SK-N-SH treated with all-trans-retinoic acid at 6 μM for 48 hours (cell line): ENCODE measurements around the gene LRRC58.
"Not testable (repeated sequence)": the region's sequence is repeated elsewhere in the genome, so short reads cannot be mapped to it uniquely, and the experiment has no call there.

ENCODE experiments used
- ATAC-seq: fragments of 200-7000 bp; cut with Tn5 transposase; 3 replicates; pipeline ENCODE4 v1.9.1; 2020; ENCODE audit warnings: mild to moderate bottlenecking, moderate library complexity
- ARNTL ChIP-seq: fragments of 450-650 bp; formaldehyde crosslinking; IDR thresholded peaks from 2 replicates; pipeline ENCODE4 v1.5.0; 2020; ENCODE audit warnings: low read depth, mild to moderate bottlenecking, moderate library complexity, borderline replicate concordance
- BACH2 ChIP-seq: fragments of 250-450 bp; sonication (Bioruptor Pico); IDR thresholded peaks from 2 replicates; pipeline ENCODE4 v1.9.0; 2021; ENCODE audit warnings: mild to moderate bottlenecking, borderline replicate concordance
- CREB5 ChIP-seq: fragments of 250-450 bp; sonication (Bioruptor Pico); IDR thresholded peaks from 2 replicates; pipeline ENCODE4 v1.5.1; 2020; ENCODE audit warnings: low read depth, mild to moderate bottlenecking, moderate library complexity
- CSDC2 ChIP-seq: fragments of 250-450 bp; sonication (Bioruptor Pico); IDR thresholded peaks from 2 replicates; pipeline ENCODE4 v1.5.0; 2020; ENCODE audit warnings: mild to moderate bottlenecking, moderate library complexity
- CSRNP3 ChIP-seq: fragments of 250-450 bp; sonication (Bioruptor Pico); IDR thresholded peaks from 2 replicates; pipeline ENCODE4 v1.5.1; 2021; ENCODE audit warnings: mild to moderate bottlenecking, moderate library complexity
- ESRRG ChIP-seq: fragments of 250-450 bp; sonication (Bioruptor Pico); IDR thresholded peaks from 2 replicates; pipeline ENCODE4 v1.6.1; 2021; ENCODE audit warnings: mild to moderate bottlenecking
- GLIS3 ChIP-seq: fragments of 250-450 bp; sonication (Bioruptor Pico); IDR thresholded peaks from 2 replicates; pipeline ENCODE4 v1.5.0; 2020; ENCODE audit warnings: mild to moderate bottlenecking, moderate library complexity
- ISL1 ChIP-seq: fragments of 250-450 bp; sonication (Bioruptor Pico); IDR thresholded peaks from 2 replicates; pipeline ENCODE4 v2.1.2; 2022; ENCODE audit warnings: mild to moderate bottlenecking, moderate library complexity
- OSR1 ChIP-seq: fragments of 250-450 bp; sonication (Bioruptor Pico); IDR thresholded peaks from 2 replicates; pipeline ENCODE4 v1.8.0; 2022; ENCODE audit warnings: moderate library complexity, mild to moderate bottlenecking, inconsistent platforms
- PATZ1 ChIP-seq: fragments of 250-450 bp; sonication (Bioruptor Pico); IDR thresholded peaks from 2 replicates; pipeline ENCODE4 v1.8.0; 2020; ENCODE audit warnings: mild to moderate bottlenecking, moderate library complexity, borderline replicate concordance
- POU6F1 ChIP-seq: fragments of 250-450 bp; sonication (Bioruptor Pico); IDR thresholded peaks from 2 replicates; pipeline ENCODE4 v1.8.0; 2021; ENCODE audit warnings: low read depth, mild to moderate bottlenecking, moderate library complexity, borderline replicate concordance
- PPARA ChIP-seq: fragments of 250-450 bp; sonication (Bioruptor Pico); IDR thresholded peaks from 2 replicates; pipeline ENCODE4 v1.5.0; 2020; ENCODE audit warnings: mild to moderate bottlenecking, borderline replicate concordance
- RARB ChIP-seq: fragments of 250-450 bp; sonication (Bioruptor Pico); IDR thresholded peaks from 2 replicates; pipeline ENCODE4 v1.8.0; 2021; ENCODE audit warnings: mild to moderate bottlenecking, moderate library complexity
- SNAI2 ChIP-seq: fragments of 250-450 bp; sonication (Bioruptor Pico); IDR thresholded peaks from 2 replicates; pipeline ENCODE4 v1.5.0; 2020; ENCODE audit warnings: mild to moderate bottlenecking, moderate library complexity
- TCF4 ChIP-seq: fragments of 250-450 bp; sonication (Bioruptor Pico); IDR thresholded peaks from 2 replicates; pipeline ENCODE4 v1.8.0; 2021; ENCODE audit warnings: mild to moderate bottlenecking, moderate library complexity, borderline replicate concordance
- TOX ChIP-seq: fragments of 250-450 bp; sonication (Bioruptor Pico); IDR thresholded peaks from 2 replicates; pipeline ENCODE4 v1.8.0; 2021; ENCODE audit warnings: mild to moderate bottlenecking, moderate library complexity, borderline replicate concordance
- TSHZ2 ChIP-seq: fragments of 250-450 bp; sonication (Bioruptor Pico); IDR thresholded peaks from 2 replicates; pipeline ENCODE4 v1.5.0; 2020; ENCODE audit warnings: mild to moderate bottlenecking, moderate library complexity
- ZC3H10 ChIP-seq: fragments of 250-450 bp; sonication (Bioruptor Pico); IDR thresholded peaks from 2 replicates; pipeline ENCODE4 v1.5.1; 2021; ENCODE audit warnings: mild to moderate bottlenecking, moderate library complexity
- ZFP3 ChIP-seq: fragments of 250-450 bp; sonication (Bioruptor Pico); IDR thresholded peaks from 2 replicates; pipeline ENCODE4 v1.5.0; 2020; ENCODE audit warnings: mild to moderate bottlenecking, moderate library complexity
- ZFP30 ChIP-seq: fragments of 450-650 bp; formaldehyde crosslinking; IDR thresholded peaks from 2 replicates; pipeline ENCODE4 v1.5.0; 2022; ENCODE audit warnings: mild to moderate bottlenecking, moderate library complexity
- ZNF565 ChIP-seq: fragments of 450-650 bp; formaldehyde crosslinking; conservative IDR thresholded peaks from 2 replicates; pipeline ENCODE4 v1.5.0; 2020; ENCODE audit warnings: low read depth, mild to moderate bottlenecking, moderate library complexity
- ZNF70 ChIP-seq: fragments of 450-650 bp; formaldehyde crosslinking; IDR thresholded peaks from 2 replicates; pipeline ENCODE4 v1.5.0; 2020; ENCODE audit warnings: mild to moderate bottlenecking, moderate library complexity
- ZNF8 ChIP-seq: fragments of 450-650 bp; formaldehyde crosslinking; IDR thresholded peaks from 2 replicates; pipeline ENCODE4 v1.5.0; 2020; ENCODE audit warnings: mild to moderate bottlenecking, moderate library complexity

LRRC58 gene

GRCh38 chr3:120381503-120381902, 32.3 kb upstream of the LRRC58 start (continued):
- TF ChIP-seq BACH2 (no peak), RARB (no peak)

- not testable (repeated sequence) for ATAC-seq
These were observed 28.8 kb upstream of the LRRC58 start for GRCh38 chr3:120377948-120378347.

- no peak for ATAC-seq
- TF ChIP-seq SNAI2 (CRISPR knock-in tag) (no peak), RARB (no peak), ARNTL (CRISPR knock-in tag) (no peak), ZNF8 (CRISPR knock-in tag) (no peak), ZNF70 (CRISPR knock-in tag) (no peak), POU6F1 (CRISPR knock-in tag) (no peak), TCF4 (no peak), TOX (CRISPR knock-in tag) (no peak), GLIS3 (CRISPR knock-in tag) (no peak), ZNF565 (CRISPR knock-in tag) (no peak), CSDC2 (no peak), ZFP30 (CRISPR knock-in tag) (no peak), OSR1 (CRISPR knock-in tag) (no peak), PATZ1 (CRISPR knock-in tag) (no peak), ESRRG (CRISPR knock-in tag) (no peak), BACH2 (no peak), ZC3H10 (CRISPR knock-in tag) (no peak), ZFP3 (no peak), PPARA (CRISPR knock-in tag) (no peak)
These were observed 21.3 kb upstream of the LRRC58 start for GRCh38 chr3:120370463-120370862.

GRCh38 chr3:120369037-120369467, 19.9 kb upstream of the LRRC58 start:
- ATAC-seq = no peak
- no peak for TF ChIP-seq ZC3H10 (CRISPR knock-in tag)
- no peak for TF ChIP-seq PATZ1 (CRISPR knock-in tag)
- TF ChIP-seq ZNF70 (CRISPR knock-in tag) = no peak
- TF ChIP-seq TSHZ2 (CRISPR knock-in tag) = no peak
- TF ChIP-seq CREB5 (CRISPR knock-in tag) = no peak
- TF ChIP-seq RARB = no peak
- TF ChIP-seq ISL1 (CRISPR knock-in tag) = no peak
- TF ChIP-seq BACH2 = no peak
- TF ChIP-seq TOX (CRISPR knock-in tag) = no peak
- no peak for TF ChIP-seq ZFP30 (CRISPR knock-in tag)
- no peak for TF ChIP-seq TCF4
- TF ChIP-seq ZFP3 = no peak
- TF ChIP-seq PPARA (CRISPR knock-in tag) = no peak
- no peak for TF ChIP-seq CSRNP3
- TF ChIP-seq ZNF565 (CRISPR knock-in tag) = no peak
- no peak for TF ChIP-seq CSDC2
- no peak for TF ChIP-seq ZNF8 (CRISPR knock-in tag)
- TF ChIP-seq SNAI2 (CRISPR knock-in tag) = no peak
- no peak for TF ChIP-seq GLIS3 (CRISPR knock-in tag)
